K562 (cell line): ENCODE results near the gene FXYD3. TPM values are rescaled to one million over a fixed set of nuclear protein-coding genes. Genes with fewer than 3 reads are reported as not detected.

Experiments
- CHCHD3 ChIP-seq: fragments of 250-450 bp; sonication (Bioruptor Pico); IDR thresholded peaks from 2 replicates; pipeline ENCODE4 v2.1.2; 2022; ENCODE audit warnings: mild to moderate bottlenecking
- CREBBP ChIP-seq: IDR thresholded peaks from one replicate; pipeline ENCODE4 v1.6.1; 2012; ENCODE audit warnings: low read depth, mild to moderate bottlenecking, control low read depth, inconsistent platforms, low read length
- CREM ChIP-seq: IDR thresholded peaks from 2 replicates; pipeline ENCODE4 v1.6.1; 2014; ENCODE audit warnings: antibody characterized with exemption, low read depth
- DNMT1 ChIP-seq: fragments of 450-650 bp; IDR thresholded peaks from 2 replicates; pipeline ENCODE4 v1.6.1; 2016; ENCODE audit warnings: antibody characterized with exemption, mild to moderate bottlenecking
- GABPB1 ChIP-seq: sonication (generic); formaldehyde crosslinking; IDR thresholded peaks from 2 replicates; pipeline ENCODE4 v1.8.0; 2022; ENCODE audit warnings: mild to moderate bottlenecking, missing genetic modification reagents
- HDGF ChIP-seq: fragments of 450-650 bp; IDR thresholded peaks from 2 replicates; pipeline ENCODE4 v1.6.1; 2016
- KAT8 ChIP-seq: fragments of 450-650 bp; IDR thresholded peaks from 2 replicates; pipeline ENCODE4 v1.6.1; 2016; ENCODE audit warnings: low read depth, mild to moderate bottlenecking
- LEF1 ChIP-seq: fragments of 450-650 bp; IDR thresholded peaks from 2 replicates; pipeline ENCODE4 v1.6.1; 2016; ENCODE audit warnings: mild to moderate bottlenecking
- MAZ ChIP-seq, 2 experiments: fragments of 450-650 bp in 1 of 2; sonication (generic) in 1 of 2; formaldehyde crosslinking; IDR thresholded peaks in 1 of 2; conservative IDR thresholded peaks in 1 of 2; 2 replicates each; pipeline versions ENCODE4 v1.4.0 to v1.5.0; 2020; ENCODE audit warnings: mild to moderate bottlenecking in 1 of 2, missing genetic modification reagents in 1 of 2
- MED1 ChIP-seq: sonication (generic); formaldehyde crosslinking; IDR thresholded peaks from 2 replicates; pipeline ENCODE4 v1.8.1; 2023; ENCODE audit warnings: missing genetic modification reagents, borderline replicate concordance
- NEUROD1 ChIP-seq: fragments of 150-350 bp; IDR thresholded peaks from 2 replicates; pipeline ENCODE4 v1.6.1; 2014; ENCODE audit warnings: borderline replicate concordance, low read length, low read depth; ENCODE audit not compliant: partially characterized antibody
- PCBP2 ChIP-seq: fragments of 200-400 bp; formaldehyde crosslinking; IDR thresholded peaks from 2 replicates; pipeline ENCODE4 v1.6.1; 2018; ENCODE audit warnings: low read length, low read depth, mild to moderate bottlenecking, moderate library complexity; ENCODE audit not compliant: poor library complexity, severe bottlenecking
- PML ChIP-seq: IDR thresholded peaks from 2 replicates; pipeline ENCODE4 v1.6.1; 2012; ENCODE audit warnings: low read length, inconsistent platforms
- RAD21 ChIP-seq, 2 experiments: fragments of 250-450 bp in 1 of 2; fragments of 450-650 bp in 1 of 2; sonication (Bioruptor Pico) in 1 of 2; formaldehyde crosslinking in 1 of 2; IDR thresholded peaks in 1 of 2; conservative IDR thresholded peaks in 1 of 2; 2 replicates each; pipeline versions ENCODE4 v1.4.0 to v1.8.0; 2020 to 2022; ENCODE audit warnings: mild to moderate bottlenecking in 2 of 2, moderate library complexity in 1 of 2
- SMAD2 ChIP-seq: fragments of 150-350 bp; IDR thresholded peaks from 2 replicates; pipeline ENCODE4 v1.6.1; 2014; ENCODE audit warnings: low read depth, mild to moderate bottlenecking, low read length
- ZBED1 ChIP-seq: IDR thresholded peaks from 2 replicates; pipeline ENCODE4 v1.6.1; 2014
- ZC3H11A ChIP-seq: IDR thresholded peaks from 2 replicates; pipeline ENCODE4 v1.6.1; 2012; ENCODE audit warnings: low read depth, low read length, improper control_type of control experiment
- ZNF217 ChIP-seq: sonication (generic); formaldehyde crosslinking; IDR thresholded peaks from 2 replicates; pipeline ENCODE4 v1.8.0; 2022; ENCODE audit warnings: mild to moderate bottlenecking, missing genetic modification reagents
- ZNF780A ChIP-seq: fragments of 250-450 bp; sonication (Bioruptor Pico); IDR thresholded peaks from 2 replicates; pipeline ENCODE4 v1.5.0; 2021; ENCODE audit warnings: mild to moderate bottlenecking
- polyA plus RNA-seq, 8 experiments: library from polyadenylated mRNA; depleted of rRNA in 4 of 8; stranded (reverse) in 5 of 8; unstranded in 3 of 8; fragments of >200 nt; fragmentation: Nextera tagmentation in 2 of 8; fragmentation: Illumina TruSeq in 1 of 8; extraction: Ambion mirVana in 2 of 8; extraction: Trizol in 1 of 8; gene quantifications; 2 replicates each; pipeline versions ENCODE4 v1.2.1 to v1.2.3, GENCODE V29; 2011 to 2014; ENCODE audit warnings: inconsistent platforms in 1 of 8, missing spikeins in 1 of 8
- total RNA-seq, 7 experiments: library from RNA; depleted of rRNA in 6 of 7; stranded (reverse); fragments of >200 nt in 6 of 7; fragmentation: Illumina TruSeq in 2 of 7; extraction: Trizol in 2 of 7; gene quantifications; 2 replicates each; pipeline versions ENCODE4 v1.2.1 to v1.2.3, GENCODE V29; 2011 to 2021; ENCODE audit warnings: low replicate concordance in 1 of 7
- TF ChIP-seq, protein P1 (sequence below): sonication (generic); formaldehyde crosslinking; IDR thresholded peaks from 2 replicates; pipeline ENCODE4 v1.8.0; 2023; ENCODE audit warnings: missing genetic modification reagents, mild to moderate bottlenecking, borderline replicate concordance
- TF ChIP-seq, protein P2 (sequence below): fragments of 250-450 bp; sonication (Bioruptor Pico); IDR thresholded peaks from 2 replicates; pipeline ENCODE4 v1.4.0; 2020; ENCODE audit warnings: borderline replicate concordance

The FXYD3 gene
- total and polyA plus RNA-seq, 9 of the 15 experiments (the other 6 are each of a cell fraction or from before 2014, with no cell fraction given), result 0.24 TPM; not detected in 8

DNA sequence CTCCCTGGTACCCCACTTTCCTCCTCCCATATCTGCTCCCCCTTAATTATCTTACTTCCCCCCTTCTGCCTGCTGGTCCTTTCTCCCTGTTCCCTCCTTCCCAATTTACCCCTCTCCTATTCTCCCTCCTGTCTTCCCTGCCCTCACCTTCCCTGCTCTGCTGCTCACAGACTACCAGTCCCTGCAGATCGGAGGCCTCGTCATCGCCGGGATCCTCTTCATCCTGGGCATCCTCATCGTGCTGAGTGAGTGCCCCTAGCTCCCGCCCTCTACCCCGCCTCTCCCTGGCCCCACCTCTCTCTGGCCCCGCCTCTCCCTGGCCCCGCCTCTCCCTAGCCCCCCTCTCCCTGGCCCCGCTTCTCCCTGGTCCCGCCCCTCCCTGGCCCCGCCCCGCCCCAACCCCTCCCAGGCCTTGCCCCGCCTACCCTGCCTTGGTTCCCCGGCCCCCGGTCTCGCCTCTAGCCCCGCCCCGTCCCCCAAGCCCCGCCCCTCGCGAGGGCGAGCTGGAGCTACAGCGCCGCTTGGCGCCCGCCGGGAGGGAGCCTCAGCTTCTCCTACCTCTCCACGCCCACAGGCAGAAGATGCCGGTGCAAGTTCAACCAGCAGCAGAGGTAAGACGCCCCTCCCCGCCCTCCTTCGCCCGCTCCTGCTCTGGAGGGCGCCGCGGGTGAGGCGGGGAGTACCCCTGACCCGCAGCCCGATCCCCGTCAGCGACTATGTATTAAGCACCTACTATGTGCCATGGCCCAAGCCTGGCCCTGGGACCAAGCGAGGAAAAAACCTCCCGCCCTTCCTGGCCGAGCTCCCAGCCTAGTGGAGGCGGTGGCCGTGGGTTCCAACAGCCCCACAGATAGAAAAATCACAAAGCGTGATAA lies 25.6 kb downstream of the FXYD3 start (continued):
- TF ChIP-seq, protein P1, sequence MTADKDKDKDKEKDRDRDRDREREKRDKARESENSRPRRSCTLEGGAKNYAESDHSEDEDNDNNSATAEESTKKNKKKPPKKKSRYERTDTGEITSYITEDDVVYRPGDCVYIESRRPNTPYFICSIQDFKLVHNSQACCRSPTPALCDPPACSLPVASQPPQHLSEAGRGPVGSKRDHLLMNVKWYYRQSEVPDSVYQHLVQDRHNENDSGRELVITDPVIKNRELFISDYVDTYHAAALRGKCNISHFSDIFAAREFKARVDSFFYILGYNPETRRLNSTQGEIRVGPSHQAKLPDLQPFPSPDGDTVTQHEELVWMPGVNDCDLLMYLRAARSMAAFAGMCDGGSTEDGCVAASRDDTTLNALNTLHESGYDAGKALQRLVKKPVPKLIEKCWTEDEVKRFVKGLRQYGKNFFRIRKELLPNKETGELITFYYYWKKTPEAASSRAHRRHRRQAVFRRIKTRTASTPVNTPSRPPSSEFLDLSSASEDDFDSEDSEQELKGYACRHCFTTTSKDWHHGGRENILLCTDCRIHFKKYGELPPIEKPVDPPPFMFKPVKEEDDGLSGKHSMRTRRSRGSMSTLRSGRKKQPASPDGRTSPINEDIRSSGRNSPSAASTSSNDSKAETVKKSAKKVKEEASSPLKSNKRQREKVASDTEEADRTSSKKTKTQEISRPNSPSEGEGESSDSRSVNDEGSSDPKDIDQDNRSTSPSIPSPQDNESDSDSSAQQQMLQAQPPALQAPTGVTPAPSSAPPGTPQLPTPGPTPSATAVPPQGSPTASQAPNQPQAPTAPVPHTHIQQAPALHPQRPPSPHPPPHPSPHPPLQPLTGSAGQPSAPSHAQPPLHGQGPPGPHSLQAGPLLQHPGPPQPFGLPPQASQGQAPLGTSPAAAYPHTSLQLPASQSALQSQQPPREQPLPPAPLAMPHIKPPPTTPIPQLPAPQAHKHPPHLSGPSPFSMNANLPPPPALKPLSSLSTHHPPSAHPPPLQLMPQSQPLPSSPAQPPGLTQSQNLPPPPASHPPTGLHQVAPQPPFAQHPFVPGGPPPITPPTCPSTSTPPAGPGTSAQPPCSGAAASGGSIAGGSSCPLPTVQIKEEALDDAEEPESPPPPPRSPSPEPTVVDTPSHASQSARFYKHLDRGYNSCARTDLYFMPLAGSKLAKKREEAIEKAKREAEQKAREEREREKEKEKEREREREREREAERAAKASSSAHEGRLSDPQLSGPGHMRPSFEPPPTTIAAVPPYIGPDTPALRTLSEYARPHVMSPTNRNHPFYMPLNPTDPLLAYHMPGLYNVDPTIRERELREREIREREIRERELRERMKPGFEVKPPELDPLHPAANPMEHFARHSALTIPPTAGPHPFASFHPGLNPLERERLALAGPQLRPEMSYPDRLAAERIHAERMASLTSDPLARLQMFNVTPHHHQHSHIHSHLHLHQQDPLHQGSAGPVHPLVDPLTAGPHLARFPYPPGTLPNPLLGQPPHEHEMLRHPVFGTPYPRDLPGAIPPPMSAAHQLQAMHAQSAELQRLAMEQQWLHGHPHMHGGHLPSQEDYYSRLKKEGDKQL (CRISPR knock-in tag), result no peak
- no peak for TF ChIP-seq CREBBP
- TF ChIP-seq KAT8, result no peak
- no peak for TF ChIP-seq ZNF780A
- TF ChIP-seq ZC3H11A, result no peak
- TF ChIP-seq DNMT1, result no peak
- no peak for TF ChIP-seq ZNF217 (CRISPR knock-in tag)
- no peak for TF ChIP-seq SMAD2
- TF ChIP-seq CREM, result 0 out of 2 replicates have a peak, but pooled peaks have one; percentile 4
- no peak for TF ChIP-seq CHCHD3 (CRISPR knock-in tag)
- TF ChIP-seq NEUROD1, result no peak
- TF ChIP-seq PCBP2, result no peak
- TF ChIP-seq GABPB1 (CRISPR knock-in tag), result peak; percentile 19; the same call in 1 of the 2 replicates
- TF ChIP-seq MED1, result no peak
- no peak for TF ChIP-seq LEF1
- peak; percentile 47 to 55; a peak in 3 of 4 replicates for TF ChIP-seq MAZ (CRISPR knock-in tag; conservative IDR thresholded peaks at IDR 0.05 in 1 of 2, IDR thresholded peaks at IDR 0.05 in 1 of 2)
- TF ChIP-seq HDGF, result 0 out of 2 replicates have a peak, but pooled peaks have one; percentile 43
- no peak for TF ChIP-seq ZBED1
- TF ChIP-seq RAD21 (CRISPR knock-in tag; conservative IDR thresholded peaks at IDR 0.05 in 1 of 2, IDR thresholded peaks at IDR 0.05 in 1 of 2), result peak; percentile 34 to 52
- no peak for TF ChIP-seq PML
- TF ChIP-seq, protein P2, sequence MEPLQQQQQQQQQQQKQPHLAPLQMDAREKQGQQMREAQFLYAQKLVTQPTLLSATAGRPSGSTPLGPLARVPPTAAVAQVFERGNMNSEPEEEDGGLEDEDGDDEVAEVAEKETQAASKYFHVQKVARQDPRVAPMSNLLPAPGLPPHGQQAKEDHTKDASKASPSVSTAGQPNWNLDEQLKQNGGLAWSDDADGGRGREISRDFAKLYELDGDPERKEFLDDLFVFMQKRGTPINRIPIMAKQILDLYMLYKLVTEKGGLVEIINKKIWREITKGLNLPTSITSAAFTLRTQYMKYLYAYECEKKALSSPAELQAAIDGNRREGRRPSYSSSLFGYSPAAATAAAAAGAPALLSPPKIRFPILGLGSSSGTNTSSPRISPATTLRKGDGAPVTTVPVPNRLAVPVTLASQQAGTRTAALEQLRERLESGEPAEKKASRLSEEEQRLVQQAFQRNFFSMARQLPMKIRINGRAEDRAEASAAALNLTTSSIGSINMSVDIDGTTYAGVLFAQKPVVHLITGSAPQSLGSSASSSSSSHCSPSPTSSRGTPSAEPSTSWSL (CRISPR knock-in tag), result peak; percentile 43; the same call in 1 of the 2 replicates
